ENCODE measurements around the gene ARSB.

- TF ChIP-seq POLR2A (IDR thresholded peaks at IDR 0.05) (no peak), CTCF (IDR thresholded peaks at IDR 0.05) (no peak)
Observed at GRCh38 chr5:78756858-78757257, 228.3 kb downstream of the ARSB start.
